A673 (cell line): ENCODE data around the gene ZBTB7B.

Experiments
- CTCF ChIP-seq: fragments of 300-800, 200-600 bp; sonication (generic); conservative IDR thresholded peaks from 2 replicates; pipeline ENCODE4 v1.5.1; 2017; ENCODE audit warnings: low read depth, mild to moderate bottlenecking, antibody characterized with exemption, low read length, moderate library complexity, mixed read lengths
- EZH2 ChIP-seq: fragments of 200-600 bp; sonication (generic); IDR thresholded peaks from 2 replicates; pipeline ENCODE4 v1.6.1; 2017; ENCODE audit warnings: borderline replicate concordance, low read depth, mild to moderate bottlenecking, mixed read lengths, antibody characterized with exemption, low read length; ENCODE audit not compliant: poor library complexity, severe bottlenecking

GRCh38 chr1:155015527-155016230, 13.1 kb downstream of the ZBTB7B start:
- TF ChIP-seq CTCF (no peak), EZH2 (no peak)
